Esophagus muscularis mucosa (tissue), 4 donors: ENCODE results near the gene RNLS. TPM values are rescaled to one million over a fixed set of nuclear protein-coding genes. Genes with fewer than 3 reads are reported as not detected.

Source experiments
- DNase-seq: peaks from one replicate; pipeline ENCODE4 v3.0.0-alpha.2; 2017; ENCODE audit errors: extremely low spot score
- H3K27ac ChIP-seq, 4 donors: fragments of 200-600 bp; sonication (generic); replicated peaks in 1 of 4; 1 replicate in 3 of 4; 2 replicates in 1 of 4; pipeline ENCODE4 v1.5.1; 2016 to 2019; ENCODE audit warnings: mild to moderate bottlenecking in 1 of 4
- H3K27me3 ChIP-seq, 4 donors: fragments of 200-600 bp; sonication (generic); one replicate each; pipeline versions ENCODE4 v1.5.1 to v1.6.0; 2016 to 2019
- H3K36me3 ChIP-seq, 4 donors: fragments of 200-600 bp; sonication (generic); one replicate each; pipeline ENCODE4 v1.5.1; 2016 to 2019
- H3K4me1 ChIP-seq, 4 donors: fragments of 200-600 bp; sonication (generic); one replicate each; pipeline ENCODE4 v1.5.1; 2016 to 2019
- H3K4me3 ChIP-seq, 4 donors: fragments of 200-600 bp; sonication (generic); 1 replicate in 2 of 4; 2 replicates in 2 of 4; pipeline ENCODE4 v1.5.1; 2016 to 2019; ENCODE audit warnings: mild to moderate bottlenecking in 4 of 4, moderate library complexity in 1 of 4
- H3K9me3 ChIP-seq, 4 donors: fragments of 200-600 bp; sonication (generic); 1 replicate in 3 of 4; 2 replicates in 1 of 4; pipeline ENCODE4 v1.5.1; 2016 to 2019
- CTCF ChIP-seq, 3 experiments: fragments of 200-600 bp in 2 of 3; fragments of 450-650 bp in 1 of 3; sonication (generic) in 2 of 3; IDR thresholded peaks; one replicate each; pipeline ENCODE4 v1.5.1; 2017 to 2019; ENCODE audit warnings: antibody characterized with exemption in 3 of 3, mild to moderate bottlenecking in 2 of 3, moderate library complexity in 1 of 3
- EP300 ChIP-seq: sonication (generic); formaldehyde crosslinking; IDR thresholded peaks from one replicate; pipeline ENCODE4 v1.6.1; 2017; ENCODE audit warnings: antibody characterized with exemption
- POLR2A ChIP-seq: fragments of 450-650 bp; IDR thresholded peaks from one replicate; pipeline ENCODE4 v1.6.1; 2017; ENCODE audit warnings: antibody characterized with exemption, moderate library complexity, mild to moderate bottlenecking, low read depth
- POLR2AphosphoS5 ChIP-seq, 2 donors: sonication (generic); formaldehyde crosslinking; IDR thresholded peaks; one replicate each; pipeline ENCODE4 v1.6.1; 2017; ENCODE audit warnings: antibody characterized with exemption in 2 of 2
- WGBS: methylation state at CpG from one replicate; pipeline ENCODE4 v1.1.5; 2018; 5-methylcytosine and 5-hydroxymethylcytosine counted together
- intact Hi-C: fragments of 100-400 bp; cut with DNase I; formaldehyde crosslinking; loops from one replicate; pipeline ENCODE4 v1.15.1; 2023
- total RNA-seq, 4 donors: library from RNA; depleted of rRNA; stranded (reverse); fragments of >200 nt; gene quantifications; one replicate each; pipeline versions ENCODE4 v1.1.0 to v1.2.1, GENCODE V29; 2016

The RNLS gene
- total RNA-seq, 4 donors from 2014 or later: 6.7 to 12.9 (median 10.9) TPM

- Histone ChIP-seq H3K27me3 (no peaks in the 10 kb centered on the region), H3K36me3 (no peaks in the 10 kb centered on the region), H3K4me1 (peaks cover 0 to 6% (median 2%) of the 10 kb centered on the region in 4 donors), H3K27ac (no peak overlapping the region), H3K4me3 (no peak overlapping the region), H3K9me3 (no peaks in the 10 kb centered on the region)
- 84% methylated on average over 2 of the region's 2 CpGs for WGBS
- no peak for DNase-seq
- intact Hi-C loops: no loop called here
- TF ChIP-seq POLR2A: no peak
- no peak for TF ChIP-seq CTCF (IDR thresholded peaks at IDR 0.05)
- TF ChIP-seq EP300: no peak
- TF ChIP-seq POLR2AphosphoS5 (IDR thresholded peaks at IDR 0.05): no peak
These were observed 308.8 kb downstream of the RNLS start for GRCh38 chr10:88274286-88274685.

DNA sequence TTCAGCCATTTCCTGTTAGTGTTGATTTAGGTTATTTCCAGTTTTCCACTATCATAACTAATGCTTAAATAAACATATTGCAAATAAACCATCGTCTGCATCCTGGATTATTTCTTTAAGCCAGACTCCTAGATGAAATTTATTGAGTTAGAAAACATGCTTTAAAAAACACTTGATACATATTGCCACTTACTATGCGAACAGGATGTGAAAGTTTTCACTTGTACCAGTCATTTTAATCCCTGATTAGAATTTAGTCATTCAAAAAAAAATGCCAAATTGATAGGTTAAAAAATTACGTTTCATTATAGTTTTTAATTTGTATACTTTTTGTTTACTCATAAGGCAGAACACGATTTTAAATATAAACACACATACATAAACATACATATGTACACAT lies 309.6 kb downstream of the RNLS start:
- no peak for DNase-seq
- 78% methylated on average over 4 of the region's 4 CpGs for WGBS

GRCh38 chr10:88271761-88272543 lies 311.2 kb downstream of the RNLS start:
- Histone ChIP-seq H3K36me3 (no peaks in the 10 kb centered on the region), H3K4me3 (no peak overlapping the region), H3K27me3 (no peaks in the 10 kb centered on the region), H3K27ac (peak overlapping the region in 2 of 4 donors; percentile 33 to 38), H3K4me1 (peaks cover 0 to 6% (median 2%) of the 10 kb centered on the region in 4 donors), H3K9me3 (no peaks in the 10 kb centered on the region)
- 79% methylated on average over 5 of the region's 5 CpGs for WGBS
- intact Hi-C loops: no loop called here
- no peak for DNase-seq
- TF ChIP-seq POLR2A (no peak), CTCF (IDR thresholded peaks at IDR 0.05) (no peak), EP300 (no peak), POLR2AphosphoS5 (IDR thresholded peaks at IDR 0.05) (no peak)

More for the DNA sequence above, 309.6 kb downstream of the RNLS start:
- Histone ChIP-seq H3K4me1 (peaks cover 0 to 6% (median 2%) of the 10 kb centered on the region in 4 donors), H3K27me3 (no peaks in the 10 kb centered on the region), H3K36me3 (no peaks in the 10 kb centered on the region), H3K9me3 (no peaks in the 10 kb centered on the region), H3K4me3 (no peak overlapping the region), H3K27ac (no peak overlapping the region)
- intact Hi-C loops: no loop called here
- TF ChIP-seq EP300: no peak
- TF ChIP-seq POLR2A: no peak
- TF ChIP-seq POLR2AphosphoS5 (IDR thresholded peaks at IDR 0.05): no peak
- no peak for TF ChIP-seq CTCF (IDR thresholded peaks at IDR 0.05)

DNA sequence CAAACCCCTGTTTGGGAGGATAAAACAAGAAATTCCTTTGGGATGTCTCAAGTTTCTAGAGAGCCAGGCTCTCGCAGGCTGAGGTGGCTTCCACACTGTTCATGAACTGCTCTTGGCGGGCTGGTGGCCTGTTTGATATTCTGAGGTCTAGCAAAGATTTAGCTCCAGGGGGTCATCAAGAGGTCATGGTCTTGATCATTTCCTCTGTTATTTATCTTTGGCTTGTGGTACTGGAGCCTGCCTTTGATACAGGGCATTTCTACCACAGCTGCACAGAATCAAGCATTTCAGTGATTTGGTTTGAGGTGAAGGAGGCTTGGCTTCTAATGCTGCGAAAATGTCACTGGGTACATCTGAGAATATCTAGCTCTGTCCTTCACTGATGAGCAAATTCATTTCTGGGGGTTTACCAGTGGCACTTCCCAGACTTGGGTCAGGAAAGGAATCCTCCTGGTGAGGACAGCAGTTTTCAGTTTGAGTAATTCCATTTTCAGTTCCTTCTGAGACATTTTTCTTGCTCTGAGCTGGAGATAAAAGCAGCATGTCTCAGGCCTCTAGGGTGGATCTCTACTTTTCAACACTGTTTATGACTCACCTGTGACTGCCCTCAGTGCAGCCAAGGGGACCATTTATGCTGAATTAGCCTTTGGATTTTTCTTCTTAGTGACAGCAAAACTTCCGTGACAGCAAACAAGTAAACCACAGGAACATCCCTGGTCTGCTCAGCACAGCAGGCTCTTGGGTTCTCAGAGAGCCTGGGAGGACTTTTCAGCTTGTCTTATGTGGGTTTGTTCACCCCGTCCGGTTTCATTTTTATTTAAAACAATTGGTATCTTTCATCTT lies 312.0 kb downstream of the RNLS start:
- intact Hi-C loops: no loop called here

More for the DNA sequence above, 312.0 kb downstream of the RNLS start:
- Histone ChIP-seq H3K27ac (peak overlapping the region in 2 of 4 donors; percentile 33 to 38), H3K27me3 (no peaks in the 10 kb centered on the region), H3K9me3 (no peaks in the 10 kb centered on the region), H3K4me3 (no peak overlapping the region), H3K4me1 (peaks cover 0 to 6% (median 2%) of the 10 kb centered on the region in 4 donors), H3K36me3 (no peaks in the 10 kb centered on the region)
- 83% methylated on average over 6 of the region's 6 CpGs for WGBS
- DNase-seq: no peak
- TF ChIP-seq CTCF (IDR thresholded peaks at IDR 0.05) (no peak), POLR2A (no peak), POLR2AphosphoS5 (IDR thresholded peaks at IDR 0.05) (no peak), EP300 (no peak)
